Fibroblast of skin of scalp (primary cell): Measurements from ENCODE around the gene BOK.

Source experiments
- DNase-seq: peaks from one replicate; pipeline ENCODE4 v3.0.0-alpha.2; 2013

BOK gene

GRCh38 chr2:241539616-241540374 is 18.8 kb upstream of the BOK start:
- DNase-seq = no peak

GRCh38 chr2:241540401-241540770 is 18.2 kb upstream of the BOK start:
- DNase-seq = no peak

DNA sequence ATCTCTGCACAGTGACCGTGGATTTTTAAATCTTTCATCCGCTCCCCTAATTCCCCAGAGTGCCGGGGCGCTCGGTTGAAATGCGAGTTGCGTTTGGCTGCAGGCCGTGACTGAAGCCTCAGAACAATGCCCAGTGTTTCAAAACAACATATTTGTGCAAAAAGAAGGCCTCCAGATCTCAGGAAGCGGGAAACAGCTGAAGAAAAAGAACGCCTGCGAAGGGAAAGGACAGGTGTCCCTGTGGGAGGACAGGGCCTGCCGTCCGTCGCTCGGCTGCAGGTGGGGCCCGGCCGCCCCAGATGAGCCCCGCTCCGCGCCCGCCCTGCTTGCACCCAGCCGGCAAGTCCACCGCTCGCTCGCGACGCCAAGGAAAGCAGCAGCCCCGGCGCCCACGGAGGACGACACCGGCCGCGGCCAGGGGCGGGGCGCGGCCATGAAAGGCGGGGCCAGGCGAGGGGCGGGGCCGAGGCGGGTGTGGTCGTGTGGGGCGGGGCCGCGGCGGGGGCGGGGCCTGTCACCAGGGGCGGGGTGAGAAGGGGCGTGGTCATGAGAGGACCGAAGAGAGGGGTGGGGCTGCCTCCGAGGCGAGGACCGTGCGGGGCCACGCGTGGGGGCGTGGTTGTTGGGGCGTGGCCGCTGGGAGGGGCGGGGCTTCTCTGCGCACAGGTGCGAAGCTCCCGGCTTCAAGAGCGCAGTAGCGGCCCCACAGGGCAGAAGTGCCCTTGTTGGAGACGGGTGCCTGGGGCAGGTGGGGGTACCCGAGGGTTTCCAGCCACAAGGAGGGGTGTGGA is 17.6 kb upstream of the BOK start:
- peak; percentile 53 for DNase-seq

DNA sequence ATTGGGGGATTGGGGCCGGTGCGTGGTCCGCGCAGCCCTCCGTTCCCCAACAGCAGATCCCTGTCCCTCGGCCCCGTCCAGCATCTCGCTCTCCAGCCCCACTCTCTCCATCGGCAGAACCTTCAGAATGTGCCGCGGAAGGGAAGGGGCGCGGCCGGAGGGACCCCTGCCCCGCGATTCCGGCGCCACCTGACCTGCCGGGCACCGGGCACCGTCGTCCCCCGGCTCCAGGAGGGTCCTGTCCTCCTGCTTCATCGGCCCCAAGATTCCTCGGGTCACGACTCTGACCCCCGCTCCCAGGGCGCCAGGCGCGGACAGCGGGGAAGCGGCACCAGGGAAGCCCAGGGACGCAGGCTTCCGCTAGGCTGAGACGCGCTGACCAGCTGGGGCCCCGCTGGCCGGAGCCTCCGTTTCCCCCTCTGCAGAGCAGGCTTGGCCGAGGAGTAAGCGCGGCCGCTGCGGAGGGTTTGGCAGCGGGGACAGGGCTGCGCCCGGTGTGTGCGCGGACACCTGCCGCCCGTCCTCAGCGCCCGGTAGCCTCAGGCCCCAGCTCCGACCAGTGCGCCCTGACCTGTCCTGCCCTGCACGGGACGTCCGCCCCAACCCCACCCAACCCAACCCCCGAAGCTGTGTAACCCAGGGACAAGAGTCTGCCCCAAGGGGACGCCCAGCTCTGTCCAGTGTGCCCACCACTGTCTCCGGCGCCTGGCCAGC is 16.8 kb upstream of the BOK start:
- no peak for DNase-seq

- DNase-seq = no peak
Observed at GRCh38 chr2:241542278-241542605, 16.3 kb upstream of the BOK start.

DNA sequence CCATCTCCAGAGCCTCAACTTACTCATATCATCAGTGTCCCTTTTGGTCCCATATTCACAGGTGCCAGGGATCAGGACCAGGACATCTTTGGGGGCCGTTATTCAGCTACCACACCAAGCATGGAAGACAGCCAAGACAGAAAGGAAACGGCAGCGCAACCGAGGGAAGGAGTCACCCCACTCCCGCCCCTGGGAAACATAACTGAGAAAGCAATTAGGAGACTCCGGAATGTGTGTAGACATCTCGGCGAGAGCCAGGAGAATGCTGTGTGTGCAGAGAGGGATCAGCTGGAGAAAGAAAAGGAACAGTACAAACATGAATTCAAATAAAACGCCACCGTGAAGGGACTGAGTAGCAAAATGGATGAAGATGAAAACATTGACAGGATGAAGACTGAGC is 13.4 kb upstream of the BOK start:
- peak; percentile 89 for DNase-seq

GRCh38 chr2:241545523-241546473 is 12.7 kb upstream of the BOK start:
- DNase-seq = no peak

DNA sequence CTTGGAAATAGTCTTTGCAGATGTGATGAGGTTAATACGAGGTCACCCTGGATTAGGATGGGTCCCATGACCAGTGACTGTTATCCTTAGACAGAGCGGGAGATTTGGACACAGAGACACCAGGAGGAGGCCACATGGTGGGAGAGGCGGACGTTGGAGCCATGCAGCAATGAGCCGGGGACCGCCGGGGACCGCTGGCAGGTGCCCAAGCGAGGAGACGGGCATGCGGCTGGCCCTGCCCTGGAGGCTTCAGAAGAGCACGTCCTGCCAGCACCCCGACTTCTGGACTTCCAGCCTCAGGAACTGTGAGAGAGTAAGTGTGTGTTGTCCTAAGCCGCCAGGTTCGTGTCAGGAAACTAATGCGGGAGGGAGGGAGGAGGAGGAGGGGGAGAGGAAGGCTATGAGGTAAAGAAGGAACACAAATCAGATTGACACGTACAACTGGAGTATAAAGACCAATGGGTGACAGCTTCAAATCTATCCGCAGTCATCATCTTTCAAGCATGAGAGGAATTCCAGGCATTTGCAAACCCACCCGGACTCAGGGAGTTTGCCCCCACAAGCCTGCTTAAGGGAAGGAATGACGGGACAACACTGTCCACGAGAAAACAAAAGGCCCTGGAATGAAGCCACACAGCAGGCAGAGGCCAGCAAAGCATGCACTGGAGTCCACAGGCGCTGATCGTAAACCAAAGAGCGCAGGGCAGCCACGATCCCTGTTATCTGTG is 11.6 kb upstream of the BOK start:
- DNase-seq = peak; percentile 100

DNA sequence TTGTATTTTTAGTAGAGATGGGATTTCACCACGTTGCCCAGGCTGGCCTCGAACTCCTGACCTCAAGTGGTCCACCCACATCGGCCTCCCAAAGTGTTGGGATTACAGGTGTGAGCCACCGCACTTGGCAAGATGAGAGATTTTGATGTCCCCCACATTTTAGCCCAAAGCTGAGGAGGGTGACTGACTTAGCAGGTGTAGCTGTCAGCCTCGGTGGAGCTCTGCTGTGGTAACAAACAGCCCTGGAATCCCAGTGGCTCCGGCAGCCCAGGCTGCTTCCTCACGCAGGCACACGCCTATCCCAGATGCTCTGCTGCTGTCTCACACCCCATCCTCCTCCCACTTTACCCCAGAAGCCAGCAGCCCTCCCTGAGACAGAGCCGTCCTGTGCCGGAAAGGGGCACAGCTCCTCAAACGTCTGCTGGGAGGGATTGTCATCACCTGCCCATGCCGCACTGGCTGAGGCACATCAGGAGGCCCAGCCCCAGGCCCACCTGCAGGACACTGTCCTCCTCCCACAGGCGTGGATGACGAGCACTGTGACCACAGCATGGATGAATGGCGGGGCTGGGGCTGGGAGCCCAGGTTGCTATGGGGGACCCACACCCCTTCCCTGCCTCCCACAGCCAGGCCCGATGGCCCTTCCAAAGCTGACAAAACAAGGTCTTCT is 10.6 kb upstream of the BOK start:
- no peak for DNase-seq

GRCh38 chr2:241548451-241548835 is 10.1 kb upstream of the BOK start:
- DNase-seq = no peak

DNA sequence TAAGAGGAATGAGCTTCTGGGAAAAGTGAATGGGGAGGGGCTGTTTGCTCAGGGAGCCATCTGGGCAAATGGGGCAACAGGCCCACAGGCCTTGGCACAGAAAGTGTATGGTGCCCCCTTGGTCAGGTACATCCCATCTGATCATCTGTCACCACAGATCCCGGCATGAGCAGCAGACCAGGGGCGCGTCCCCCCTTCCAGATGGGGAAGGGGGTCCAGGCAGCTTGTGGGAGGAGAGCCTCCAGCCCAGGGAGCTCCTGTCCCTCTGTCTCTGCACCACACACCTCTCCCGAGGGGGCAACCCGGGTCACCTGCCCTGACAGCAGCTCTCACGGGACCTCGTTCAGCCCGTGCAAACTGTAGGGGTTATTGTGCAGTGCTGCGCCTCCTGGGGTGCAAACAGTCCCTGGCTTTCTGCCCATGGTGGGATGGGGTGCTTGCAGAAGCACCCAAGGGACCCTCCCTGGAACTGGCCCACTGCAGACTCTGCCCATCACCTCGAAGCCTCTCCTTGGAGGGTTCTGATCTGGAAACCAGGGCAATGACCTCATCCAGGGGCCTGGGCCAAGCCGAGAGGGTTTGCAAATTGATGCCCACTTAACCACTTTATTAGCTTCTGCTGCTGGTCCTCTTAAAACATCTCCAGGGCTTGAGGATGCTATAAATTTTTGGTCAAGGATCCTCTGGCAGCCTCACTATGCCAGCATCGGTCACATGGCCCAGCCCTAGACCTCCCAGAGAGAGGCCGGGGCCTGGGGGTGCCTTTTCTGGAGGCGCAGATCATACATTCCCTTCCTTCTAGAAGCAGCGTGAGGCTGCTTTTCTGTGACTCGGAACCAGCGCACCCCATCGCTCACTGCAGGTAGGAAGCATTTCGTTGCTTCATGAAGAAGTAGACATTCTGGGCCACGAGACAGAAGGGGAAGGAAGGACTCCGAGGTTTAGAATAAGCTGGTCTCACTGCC is 7.6 kb upstream of the BOK start:
- DNase-seq = no peak

DNA sequence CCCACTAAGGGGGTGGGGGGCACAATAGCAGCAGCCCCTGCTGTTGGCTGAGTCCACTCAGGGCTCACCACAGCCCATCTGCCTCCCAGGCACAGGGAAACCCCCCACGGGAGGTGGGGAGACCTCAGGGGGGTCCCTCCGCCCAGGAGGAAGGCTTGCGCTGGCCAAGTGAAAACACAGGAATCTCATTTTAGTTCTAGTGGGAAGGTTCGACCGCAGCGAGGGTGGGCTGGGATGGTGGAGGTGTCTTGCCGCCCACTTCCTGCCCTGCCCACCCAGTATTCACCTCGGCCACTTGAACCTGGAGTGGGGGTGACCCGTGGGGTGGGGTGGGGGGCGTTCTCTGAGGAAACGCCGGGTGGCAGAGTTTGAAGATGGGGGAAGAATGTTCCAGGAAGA is 6.9 kb upstream of the BOK start:
- DNase-seq = no peak

- DNase-seq = no peak
Observed at GRCh38 chr2:241551998-241552737, 6.4 kb upstream of the BOK start.

DNA sequence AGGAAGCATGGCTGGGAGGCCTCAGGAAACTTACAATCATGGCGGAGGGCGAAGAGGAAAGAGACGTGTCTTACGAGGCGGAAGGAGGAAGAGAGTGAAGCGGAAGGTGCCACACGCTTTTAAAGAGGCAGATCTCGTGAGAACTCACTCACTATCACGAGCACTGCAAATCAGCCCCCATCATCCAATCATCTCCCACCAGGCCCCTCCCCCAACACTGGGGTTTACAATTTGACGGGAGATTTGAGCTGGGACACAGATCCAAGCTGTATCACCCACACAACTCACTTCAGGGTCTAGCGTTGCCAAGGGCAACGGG is 5.1 kb upstream of the BOK start:
- DNase-seq = no peak

DNA sequence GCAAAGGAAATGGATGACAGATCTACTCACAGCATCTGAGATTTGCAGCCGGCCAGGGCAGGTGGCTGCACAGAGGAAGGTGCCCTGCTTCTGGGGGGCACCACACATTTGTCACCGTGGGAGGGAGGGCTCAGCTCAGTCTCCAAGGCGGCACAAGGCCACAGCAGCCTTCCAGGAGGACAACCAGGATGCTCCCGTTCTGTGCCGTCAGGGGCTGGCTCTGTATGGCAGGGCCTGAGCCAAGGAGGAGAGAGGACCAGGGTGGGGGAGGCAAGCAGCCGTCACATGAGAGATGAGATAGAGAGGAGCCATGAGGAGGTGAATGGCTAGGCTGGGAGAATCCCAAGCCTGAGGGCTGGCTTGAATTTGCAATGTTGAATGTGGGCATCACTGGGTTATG is 4.6 kb upstream of the BOK start:
- no peak for DNase-seq

- DNase-seq = no peak
Observed at GRCh38 chr2:241554610-241555322, 3.8 kb upstream of the BOK start.

DNA sequence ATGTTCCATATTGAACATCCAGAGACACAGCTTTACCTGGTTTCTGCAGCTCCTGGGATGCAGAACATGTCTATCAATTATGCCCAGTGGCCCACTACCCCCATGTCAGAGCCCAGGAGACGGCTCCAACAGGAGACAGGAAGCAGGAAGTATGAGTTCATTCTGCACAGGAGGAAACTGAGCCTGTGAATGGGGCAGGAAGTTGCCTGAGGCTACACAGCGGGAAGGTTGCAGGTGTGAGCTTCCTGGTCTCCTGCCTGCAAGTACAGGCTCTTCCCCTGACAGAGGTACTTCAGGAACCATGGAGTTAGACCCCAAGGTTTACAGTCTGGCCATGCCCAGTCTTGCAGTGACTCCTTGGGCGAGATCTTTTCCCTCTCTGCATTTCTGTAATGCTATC is 2.8 kb upstream of the BOK start:
- DNase-seq = no peak

GRCh38 chr2:241556746-241557145 is 1.8 kb upstream of the BOK start:
- DNase-seq = no peak
